ENCODE measurements around the gene NQO2. TPM values are rescaled to one million over a fixed set of nuclear protein-coding genes. Genes with fewer than 3 reads are reported as not detected.

The NQO2 gene
- total RNA-seq, 1 experiment from 2014 or later, result 45.7 TPM

GRCh38 chr6:3011158-3011557 is 11.5 kb downstream of the NQO2 start:
- ChIA-PET POLR2A (no interaction called here), CTCF (interaction anchor here (0.6 kb wide), 1 partner anchor 36 kb away, joined by 3 read pairs; no protein-coding TSS in a partner anchor)
- BruUV-seq (replicated peaks), result no TSS peak
- DNase-seq (ENCODE audit: low read depth, low spot score) (no peak), ATAC-seq (no peak)
- Histone ChIP-seq H3K9me3 (ENCODE audit: control insufficient read depth, insufficient read depth, low read depth, low read length) (peaks cover 8% of the 10 kb centered on the region), H3K27ac (ENCODE audit: low read length) (no peak overlapping the region), H3K4me3 (ENCODE audit: low read depth in 2 of 2, low read length in 2 of 2) (no peak overlapping the region), H3K36me3 (ENCODE audit: control insufficient read depth, insufficient read depth, low read length) (peaks cover 3% of the 10 kb centered on the region; the same call in 1 of the 2 replicates), H3K4me1 (ENCODE audit: control insufficient read depth, insufficient read depth, low read length) (peaks cover 6% of the 10 kb centered on the region), H3K27me3 (ENCODE audit: control insufficient read depth, insufficient read depth, low read length) (no peaks in the 10 kb centered on the region)
- in situ Hi-C loops (cut with HindIII; ENCODE audit: low pct_unique_long_range_greater_than_20kb, low sequenced_read_pairs) (no loop called here), intact Hi-C loops (cut with micrococcal nuclease; ENCODE audit: unreplicated experiment) (no loop called here)
- no peak for TF ChIP-seq CTCF (IDR thresholded peaks at IDR 0.05)
- no peak for TF ChIP-seq SIN3A (IDR thresholded peaks at IDR 0.05; ENCODE audit: borderline replicate concordance, insufficient read depth, low read depth, low read length)
- no peak for TF ChIP-seq TCF7L2 (IDR thresholded peaks at IDR 0.05; ENCODE audit: low read depth, low read length)
- TF ChIP-seq POLR2AphosphoS5 (IDR thresholded peaks at IDR 0.05; ENCODE audit: low read depth, low read length), result no peak

- Histone ChIP-seq H3K4me3 (ENCODE audit: low read depth in 2 of 2, low read length in 2 of 2) (no peak overlapping the region), H3K36me3 (ENCODE audit: control insufficient read depth, insufficient read depth, low read length) (peaks cover 3% of the 10 kb centered on the region; the same call in 1 of the 2 replicates), H3K27ac (ENCODE audit: low read length) (no peak overlapping the region), H3K4me1 (ENCODE audit: control insufficient read depth, insufficient read depth, low read length) (peaks cover 6% of the 10 kb centered on the region), H3K27me3 (ENCODE audit: control insufficient read depth, insufficient read depth, low read length) (no peaks in the 10 kb centered on the region), H3K9me3 (ENCODE audit: control insufficient read depth, insufficient read depth, low read depth, low read length) (peaks cover 8% of the 10 kb centered on the region)
- intact Hi-C loops (cut with micrococcal nuclease; ENCODE audit: unreplicated experiment), result no loop called here
- ChIA-PET POLR2A (no interaction called here), CTCF (interaction anchor here (0.6 kb wide), 1 partner anchor 36 kb away, joined by 3 read pairs; no protein-coding TSS in a partner anchor)
- TF ChIP-seq TCF7L2 (IDR thresholded peaks at IDR 0.05; ENCODE audit: low read depth, low read length), result no peak
- no peak for TF ChIP-seq CTCF (IDR thresholded peaks at IDR 0.05)
- no peak for TF ChIP-seq REST (IDR thresholded peaks at IDR 0.05; ENCODE audit: insufficient read depth in 1 of 2, low read depth in 2 of 2, low read length in 1 of 2)
- TF ChIP-seq POLR2AphosphoS5 (IDR thresholded peaks at IDR 0.05; ENCODE audit: low read depth, low read length), result no peak
- no peak for TF ChIP-seq SIN3A (IDR thresholded peaks at IDR 0.05; ENCODE audit: borderline replicate concordance, insufficient read depth, low read depth, low read length)
- in situ Hi-C loops (cut with HindIII; ENCODE audit: low pct_unique_long_range_greater_than_20kb, low sequenced_read_pairs), result no loop called here
- no peak for ATAC-seq
- BruUV-seq (replicated peaks), result no TSS peak
- no peak for DNase-seq (ENCODE audit: low read depth, low spot score)
Observed at GRCh38 chr6:3011592-3011991, 11.9 kb downstream of the NQO2 start.

Data from Panc1 (cell line).